ENCODE measurements around the gene FGFRL1.
A peak's percentile ranks its signal among the peaks of the same experiment; 100 is the strongest.
"Not testable (repeated sequence)": the region's sequence is repeated elsewhere in the genome, so short reads cannot be mapped to it uniquely, and the experiment has no call there.

The FGFRL1 gene

DNA sequence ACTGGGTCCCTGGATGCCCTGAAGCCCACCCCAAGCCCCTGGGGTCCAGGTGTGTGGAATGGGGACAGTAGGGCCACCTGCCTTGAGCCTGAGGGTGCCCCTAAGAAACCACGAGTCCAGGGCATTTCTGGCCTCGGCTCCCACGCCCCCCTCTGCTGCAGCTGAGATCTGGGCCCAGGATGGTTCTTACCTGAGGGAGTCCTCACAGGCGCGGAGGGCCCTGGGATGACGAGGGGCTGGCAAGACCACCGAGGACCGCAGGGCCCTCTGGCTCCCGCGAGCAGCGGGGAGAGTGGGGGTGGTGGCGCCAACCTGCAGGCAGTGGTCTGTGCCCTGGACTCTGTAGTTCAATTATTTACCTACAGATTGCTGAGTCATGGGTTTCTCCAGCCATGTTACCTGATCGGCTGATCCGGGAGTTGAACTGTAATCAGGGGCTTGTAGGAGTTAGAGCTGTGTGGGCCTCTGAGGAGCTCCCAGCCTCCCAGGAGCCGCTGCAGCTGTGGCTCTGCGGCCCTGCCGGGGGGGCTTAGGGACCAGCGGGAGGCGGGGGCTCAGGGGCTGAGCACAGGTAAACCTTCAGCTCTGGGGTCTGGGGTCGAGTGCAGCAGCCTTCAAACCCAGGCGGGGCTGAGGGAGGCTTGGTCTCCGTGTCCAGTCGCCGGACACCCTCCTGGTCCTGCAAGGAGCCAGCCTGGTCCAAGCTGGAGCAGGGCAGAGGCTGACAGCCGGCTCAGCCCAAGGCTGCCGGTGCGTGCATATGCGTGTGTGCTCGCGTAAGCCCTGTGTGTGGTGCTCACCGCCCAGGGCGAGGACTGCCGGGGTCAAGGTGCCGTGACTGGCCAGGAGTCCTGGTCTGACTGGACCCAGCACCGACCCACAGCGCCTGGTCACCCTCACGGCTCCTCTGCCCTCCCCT lies 18.1 kb upstream of the FGFRL1 start, which contains the start of gene SLC26A1:
TSS of gene SLC26A1 (minus strand) at position 294 of the 919 bp plus-strand sequence. CDS start 1,701 bp downstream, outside the sequence.
- no peak for DNase-seq

GRCh38 chr4:995311-996026 lies 16.0 kb upstream of the FGFRL1 start:
- no peak for DNase-seq

GRCh38 chr4:996030-996996 lies 15.1 kb upstream of the FGFRL1 start:
- no peak for DNase-seq

DNA sequence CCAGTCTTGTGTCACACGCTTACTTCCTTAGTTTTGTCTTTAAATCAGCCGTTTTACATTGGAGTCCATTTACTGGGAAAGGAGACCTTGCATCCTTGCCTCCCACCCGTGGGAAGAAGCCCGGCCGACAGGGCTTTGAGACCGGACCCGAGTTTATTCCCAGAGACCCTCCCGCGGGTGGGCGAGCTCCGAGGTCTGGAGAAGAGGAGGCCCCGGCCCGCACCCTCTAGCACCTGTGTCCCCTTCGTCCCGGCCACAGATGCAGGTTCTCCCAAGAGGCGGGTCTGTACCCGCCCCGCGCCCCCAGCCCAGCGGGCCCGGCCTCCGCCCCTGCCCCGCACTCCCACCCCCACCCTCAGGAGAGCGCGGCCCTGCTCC lies 14.4 kb upstream of the FGFRL1 start:
- no peak for DNase-seq

DNA sequence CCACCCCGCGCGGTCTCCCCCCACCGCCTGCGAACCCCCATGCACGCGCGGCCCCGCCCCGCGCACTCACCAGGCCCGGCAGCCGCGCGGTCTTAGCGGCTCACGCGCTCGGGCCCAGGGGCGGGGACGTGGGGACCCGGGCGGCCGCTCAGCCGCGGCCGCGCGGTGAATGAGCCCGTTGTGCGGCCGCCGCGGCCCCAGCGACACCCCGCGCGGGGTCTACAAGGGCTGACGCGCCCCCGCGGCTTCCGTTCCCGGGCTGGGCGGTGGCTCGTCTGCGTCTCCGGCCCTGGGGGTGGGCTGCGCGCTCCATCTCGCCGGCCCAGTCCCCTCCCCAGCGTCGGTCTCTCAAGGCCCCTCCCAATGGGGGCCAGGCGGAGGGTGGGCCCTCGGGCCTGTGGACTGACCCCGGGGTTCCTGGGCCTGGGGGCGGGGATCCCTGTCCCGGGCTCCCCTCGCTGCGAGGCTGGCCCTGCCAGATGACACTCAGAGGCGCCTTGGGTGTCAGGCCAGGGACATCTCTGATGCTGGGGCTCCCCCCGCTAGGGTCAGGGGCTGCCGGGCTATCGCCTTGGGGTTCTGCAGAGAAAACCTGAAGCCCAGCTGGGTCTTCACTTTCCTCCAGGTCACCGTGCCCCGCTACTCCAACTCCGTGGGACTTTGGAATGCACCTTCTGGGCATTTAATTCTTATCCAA lies 13.9 kb upstream of the FGFRL1 start:
- DNase-seq = no peak

DNA sequence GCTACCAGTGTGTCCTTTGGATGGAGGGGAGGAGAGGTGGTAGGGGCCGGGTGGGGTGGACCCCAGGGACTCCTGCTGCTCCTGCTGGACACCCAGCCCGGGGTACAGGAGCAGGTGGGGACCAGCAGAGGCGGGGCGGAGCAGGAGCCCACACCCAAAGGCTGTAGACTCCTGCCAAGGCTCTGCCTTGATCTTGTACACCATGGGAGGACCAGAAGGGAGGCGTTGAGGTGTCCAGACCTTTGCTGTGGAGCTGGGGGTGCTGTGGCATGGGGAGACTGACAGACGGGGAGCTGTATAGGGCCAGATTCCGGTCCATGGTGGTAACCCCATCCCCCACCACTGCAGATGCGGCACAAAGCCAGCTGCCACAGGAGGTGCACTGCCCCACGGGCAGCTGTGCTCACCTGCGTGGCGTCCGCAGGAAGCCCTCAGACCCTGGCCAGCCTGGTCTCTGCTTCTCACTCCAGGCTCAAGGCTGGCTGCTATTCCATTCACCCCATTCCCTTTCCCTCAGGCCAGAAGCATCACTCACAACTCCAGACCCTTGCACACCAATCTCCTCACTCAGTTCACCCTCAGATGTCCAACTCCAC lies 13.2 kb upstream of the FGFRL1 start:
- no peak for DNase-seq

DNA sequence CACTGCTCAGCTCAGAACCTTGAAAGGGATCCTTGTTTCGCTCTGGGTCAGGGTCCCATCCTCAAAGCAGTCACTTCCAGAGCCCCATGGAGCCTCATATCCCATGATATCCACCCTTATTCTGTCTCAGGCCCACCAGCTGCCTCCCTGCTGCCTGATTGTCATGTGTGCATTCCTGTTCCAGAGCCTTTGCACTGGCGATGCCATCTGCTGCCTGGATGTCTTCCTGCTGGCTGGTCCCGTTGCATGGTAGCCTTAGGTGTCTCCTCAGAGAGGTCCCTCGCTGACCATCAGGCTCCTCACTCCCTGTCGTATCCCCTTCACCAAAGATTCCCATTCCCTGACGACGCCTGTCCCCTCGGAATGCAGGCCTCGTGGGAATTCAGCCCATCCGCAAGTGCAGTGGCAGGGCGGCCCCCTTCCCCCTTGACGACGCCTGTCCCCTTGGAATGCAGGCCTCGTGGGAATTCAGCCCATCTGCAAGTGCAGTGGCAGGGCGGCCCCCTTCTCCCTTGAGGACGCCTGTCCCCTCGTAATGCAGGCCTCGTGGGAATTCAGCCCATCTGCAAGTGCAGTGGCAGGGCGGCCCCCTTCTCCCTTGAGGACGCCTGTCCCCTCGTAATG lies 12.1 kb upstream of the FGFRL1 start:
- not testable (repeated sequence) for DNase-seq

GRCh38 chr4:999882-1000425 lies 11.5 kb upstream of the FGFRL1 start:
- DNase-seq = no peak

DNA sequence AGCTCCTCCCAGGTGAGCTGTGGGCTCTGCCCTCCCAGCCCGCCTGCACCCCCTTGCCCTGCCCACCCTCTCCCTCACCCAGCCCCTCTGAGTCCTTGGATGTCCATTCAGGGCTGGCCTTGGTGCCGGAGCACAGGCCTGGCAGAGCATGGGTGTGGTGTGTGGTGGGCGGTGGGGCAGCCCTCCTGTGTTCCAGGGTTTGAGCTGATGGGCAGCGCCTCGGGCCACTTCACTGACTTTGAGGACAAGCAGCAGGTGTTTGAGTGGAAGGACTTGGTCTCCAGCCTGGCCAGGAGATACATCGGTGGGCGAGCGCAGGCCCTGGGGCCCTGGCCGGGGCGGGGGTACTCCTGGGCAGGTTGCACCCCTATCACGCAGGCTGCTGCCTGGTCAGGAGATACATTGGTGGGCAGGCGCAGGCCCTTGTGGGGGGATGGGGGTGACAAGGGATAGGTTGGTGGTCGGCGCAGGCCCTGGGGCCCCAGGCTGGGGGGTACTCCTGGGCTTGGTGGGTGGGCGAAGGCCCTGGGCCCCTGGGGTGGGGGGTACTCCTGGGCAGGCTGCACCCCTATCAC lies 10.7 kb upstream of the FGFRL1 start:
- no peak for DNase-seq

DNA sequence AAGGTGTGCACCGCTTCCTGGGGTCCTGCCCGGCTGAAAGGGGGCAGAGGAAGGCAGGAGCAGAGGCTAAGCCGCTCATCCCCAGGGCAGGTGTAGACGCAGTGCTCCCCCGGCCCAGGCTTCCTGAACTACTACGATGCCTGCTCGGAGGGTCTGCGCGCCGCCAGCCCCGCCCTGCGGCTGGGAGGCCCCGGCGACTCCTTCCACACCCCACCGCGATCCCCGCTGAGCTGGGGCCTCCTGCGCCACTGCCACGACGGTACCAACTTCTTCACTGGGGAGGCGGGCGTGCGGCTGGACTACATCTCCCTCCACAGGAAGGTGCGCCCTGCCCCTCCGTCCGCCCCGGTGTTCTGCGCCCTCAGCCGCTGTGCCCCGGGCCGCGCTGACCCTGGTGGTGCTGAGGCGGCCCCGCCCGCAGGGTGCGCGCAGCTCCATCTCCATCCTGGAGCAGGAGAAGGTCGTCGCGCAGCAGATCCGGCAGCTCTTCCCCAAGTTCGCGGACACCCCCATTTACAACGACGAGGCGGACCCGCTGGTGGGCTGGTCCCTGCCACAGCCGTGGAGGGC lies 9.8 kb upstream of the FGFRL1 start:
- no peak for DNase-seq

DNA sequence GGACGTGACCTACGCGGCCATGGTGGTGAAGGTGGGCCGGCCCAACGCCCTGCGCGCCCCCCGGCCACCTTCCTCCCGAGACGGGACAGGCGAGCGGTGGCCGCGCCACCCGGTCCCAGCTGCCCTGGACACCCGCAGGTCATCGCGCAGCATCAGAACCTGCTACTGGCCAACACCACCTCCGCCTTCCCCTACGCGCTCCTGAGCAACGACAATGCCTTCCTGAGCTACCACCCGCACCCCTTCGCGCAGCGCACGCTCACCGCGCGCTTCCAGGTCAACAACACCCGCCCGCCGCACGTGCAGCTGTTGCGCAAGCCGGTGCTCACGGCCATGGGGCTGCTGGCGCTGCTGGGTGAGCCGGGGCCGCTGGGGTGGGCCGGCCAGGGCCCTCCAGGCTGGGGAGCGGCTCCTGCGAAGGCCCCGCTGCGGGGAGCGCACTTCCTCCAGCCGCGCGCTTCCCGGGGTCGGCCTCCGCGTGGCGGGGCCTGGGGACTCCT lies 9.2 kb upstream of the FGFRL1 start:
- DNase-seq = no peak

DNA sequence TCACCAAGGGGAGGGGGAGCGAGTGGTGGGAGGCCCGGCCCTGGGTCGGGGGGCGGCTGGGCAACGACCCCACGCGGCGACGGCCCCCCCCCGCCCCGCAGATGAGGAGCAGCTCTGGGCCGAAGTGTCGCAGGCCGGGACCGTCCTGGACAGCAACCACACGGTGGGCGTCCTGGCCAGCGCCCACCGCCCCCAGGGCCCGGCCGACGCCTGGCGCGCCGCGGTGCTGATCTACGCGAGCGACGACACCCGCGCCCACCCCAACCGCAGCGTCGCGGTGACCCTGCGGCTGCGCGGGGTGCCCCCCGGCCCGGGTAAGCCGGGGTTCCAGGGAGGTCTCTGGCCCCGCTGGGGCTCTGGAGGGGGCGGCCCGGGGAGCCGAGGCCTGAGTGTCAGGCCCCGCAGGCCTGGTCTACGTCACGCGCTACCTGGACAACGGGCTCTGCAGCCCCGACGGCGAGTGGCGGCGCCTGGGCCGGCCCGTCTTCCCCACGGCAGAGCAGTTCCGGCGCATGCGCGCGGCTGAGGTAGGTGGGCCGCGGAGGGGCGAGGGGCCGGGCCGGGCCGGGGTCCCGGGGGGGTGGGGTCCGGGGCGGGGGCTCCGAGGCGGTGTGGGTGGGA lies 8.7 kb upstream of the FGFRL1 start:
- no peak for DNase-seq

DNA sequence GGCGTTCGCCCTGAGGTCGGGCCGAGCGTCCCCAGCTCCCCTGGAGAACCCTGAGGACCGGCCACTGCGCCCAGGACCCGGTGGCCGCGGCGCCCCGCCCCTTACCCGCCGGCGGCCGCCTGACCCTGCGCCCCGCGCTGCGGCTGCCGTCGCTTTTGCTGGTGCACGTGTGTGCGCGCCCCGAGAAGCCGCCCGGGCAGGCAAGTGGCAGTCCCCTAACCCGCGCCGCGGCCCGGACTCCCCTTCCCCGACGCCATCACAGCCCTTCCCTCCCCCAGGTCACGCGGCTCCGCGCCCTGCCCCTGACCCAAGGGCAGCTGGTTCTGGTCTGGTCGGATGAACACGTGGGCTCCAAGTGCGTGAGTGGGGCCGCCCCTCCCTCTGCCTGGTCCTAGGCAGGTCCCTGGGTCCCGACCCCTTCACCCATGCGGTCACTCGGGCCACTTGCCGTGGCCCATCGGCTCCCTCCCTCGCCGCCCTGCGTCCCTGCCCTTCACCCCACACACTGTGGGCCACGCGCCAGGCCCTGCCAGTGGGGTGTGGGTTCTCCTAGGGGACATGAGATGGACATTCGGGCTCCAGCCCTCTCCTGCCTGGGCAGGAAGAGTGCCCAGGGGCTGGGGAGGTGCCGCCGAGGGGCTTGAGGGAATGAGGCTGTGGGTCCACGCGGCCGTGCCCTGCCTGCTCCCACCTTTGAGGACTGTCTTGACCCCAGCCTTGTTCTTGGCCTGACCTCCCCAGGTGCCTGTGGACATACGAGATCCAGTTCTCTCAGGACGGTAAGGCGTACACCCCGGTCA lies 8.0 kb upstream of the FGFRL1 start:
- no peak for DNase-seq

- DNase-seq = no peak
These were observed 7.4 kb upstream of the FGFRL1 start for GRCh38 chr4:1004071-1004418.

GRCh38 chr4:1004557-1005485 lies 6.6 kb upstream of the FGFRL1 start:
- no peak for DNase-seq

DNA sequence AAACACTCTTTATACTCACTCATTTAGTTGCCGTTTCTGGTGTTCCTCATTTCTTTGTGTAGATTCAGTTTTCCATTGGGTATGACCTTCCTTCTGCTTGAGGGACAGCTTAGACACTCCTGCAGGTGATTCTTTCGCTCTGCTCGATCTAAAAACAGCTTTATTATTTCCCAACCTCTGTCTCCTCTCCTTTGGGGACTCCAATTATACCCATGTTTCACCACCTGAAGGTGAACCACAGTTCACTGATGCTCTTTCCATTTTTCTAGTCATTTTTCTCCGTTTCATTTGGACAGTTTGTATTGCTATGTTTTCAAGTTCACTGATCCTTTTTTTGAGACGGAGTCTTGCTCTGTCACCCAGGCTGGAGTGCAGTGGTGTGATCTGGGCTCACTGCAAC lies 4.6 kb upstream of the FGFRL1 start:
- DNase-seq = no peak

- DNase-seq = peak; percentile 26
These were observed 2.4 kb upstream of the FGFRL1 start for GRCh38 chr4:1008840-1009541.
